ENCODE measurements around the gene FAM236D. TPM values are rescaled to one million over a fixed set of nuclear protein-coding genes. Genes with fewer than 3 reads are reported as not detected.
"Not testable (repeated sequence)": the region's sequence is repeated elsewhere in the genome, so short reads cannot be mapped to it uniquely, and the experiment has no call there.

Gene FAM236D
- polyA plus RNA-seq, 1 of the 3 experiments (the other 2 are of a cell fraction), result not detected

GRCh38 chrX:72782560-72782959 lies 25.4 kb downstream of the FAM236D start, which contains the start of gene FAM236B:
FAM236B (minus strand) TSS chrX:72782660; CDS start chrX:72782560, 100 bp downstream.
- H3K27ac ChIP-seq (ENCODE audit: low read depth in 2 of 2, low read length in 1 of 2); H3K9me2 ChIP-seq; H3K36me3 ChIP-seq (replicated peaks in 1 of 2; ENCODE audit: control insufficient read depth in 1 of 2, insufficient read depth in 2 of 2, low read length in 1 of 2); H3K4me3 ChIP-seq (ENCODE audit: low read depth in 2 of 2, low read length in 1 of 2); H3K27me3 ChIP-seq (ENCODE audit: insufficient read depth); H3K9me3 ChIP-seq; H3K9ac ChIP-seq; POLR2A ChIA-PET; H3K4me1 ChIP-seq (ENCODE audit: control insufficient read depth in 1 of 2, insufficient read depth in 2 of 2, low read depth in 1 of 2, low read length in 1 of 2); H2AFZ ChIP-seq (ENCODE audit: low read depth); CTCF ChIA-PET; H3K79me2 ChIP-seq (ENCODE audit: insufficient read depth); H3F3A ChIP-seq (replicated peaks; ENCODE audit: insufficient read depth); DNase-seq; H3K4me2 ChIP-seq; H4K20me1 ChIP-seq (ENCODE audit: insufficient read depth): not testable (repeated sequence)
- no CpG with 5 or more reads among the region's 15 CpGs for WGBS (ENCODE audit: low lambda C conversion rate)

- no CpG with 5 or more reads among the region's 6 CpGs for WGBS (ENCODE audit: low lambda C conversion rate)
- H4K20me1 ChIP-seq (ENCODE audit: insufficient read depth); H3K9me3 ChIP-seq; H3K9me2 ChIP-seq; H3K27me3 ChIP-seq (ENCODE audit: insufficient read depth); H3K79me2 ChIP-seq (ENCODE audit: insufficient read depth); H3K4me1 ChIP-seq (ENCODE audit: control insufficient read depth in 1 of 2, insufficient read depth in 2 of 2, low read depth in 1 of 2, low read length in 1 of 2); H2AFZ ChIP-seq (ENCODE audit: low read depth); CTCF ChIA-PET; H3K4me2 ChIP-seq; H3K36me3 ChIP-seq (replicated peaks in 1 of 2; ENCODE audit: control insufficient read depth in 1 of 2, insufficient read depth in 2 of 2, low read length in 1 of 2); H3F3A ChIP-seq (replicated peaks; ENCODE audit: insufficient read depth); POLR2A ChIA-PET; DNase-seq; H3K4me3 ChIP-seq (ENCODE audit: low read depth in 2 of 2, low read length in 1 of 2); H3K9ac ChIP-seq; H3K27ac ChIP-seq (ENCODE audit: low read depth in 2 of 2, low read length in 1 of 2): not testable (repeated sequence)
These were observed 29.9 kb downstream of the FAM236D start for GRCh38 chrX:72778146-72778545.

- WGBS (ENCODE audit: low lambda C conversion rate), result no CpG with 5 or more reads among the region's 15 CpGs
- H3K4me1 ChIP-seq (ENCODE audit: control insufficient read depth in 1 of 2, insufficient read depth in 2 of 2, low read depth in 1 of 2, low read length in 1 of 2); H3K9ac ChIP-seq; H3K27ac ChIP-seq (ENCODE audit: low read depth in 2 of 2, low read length in 1 of 2); H3F3A ChIP-seq (replicated peaks; ENCODE audit: insufficient read depth); H3K36me3 ChIP-seq (replicated peaks in 1 of 2; ENCODE audit: control insufficient read depth in 1 of 2, insufficient read depth in 2 of 2, low read length in 1 of 2); CTCF ChIA-PET; H3K4me3 ChIP-seq (ENCODE audit: low read depth in 2 of 2, low read length in 1 of 2); H3K4me2 ChIP-seq; H3K9me2 ChIP-seq; H3K79me2 ChIP-seq (ENCODE audit: insufficient read depth); POLR2A ChIA-PET; H3K27me3 ChIP-seq (ENCODE audit: insufficient read depth); H4K20me1 ChIP-seq (ENCODE audit: insufficient read depth); H2AFZ ChIP-seq (ENCODE audit: low read depth); H3K9me3 ChIP-seq; DNase-seq: not testable (repeated sequence)
These were observed 30.6 kb downstream of the FAM236D start for GRCh38 chrX:72777467-72777790.

GRCh38 chrX:72776653-72777466 lies 31.1 kb downstream of the FAM236D start, which contains the start of gene DMRTC1B:
DMRTC1B (plus strand) TSS chrX:72776890; CDS start chrX:72845136, 68,246 bp downstream.
- H3K4me3 ChIP-seq (ENCODE audit: low read depth in 2 of 2, low read length in 1 of 2); H3K27me3 ChIP-seq (ENCODE audit: insufficient read depth); H3K27ac ChIP-seq (ENCODE audit: low read depth in 2 of 2, low read length in 1 of 2); H3F3A ChIP-seq (replicated peaks; ENCODE audit: insufficient read depth); H3K9me2 ChIP-seq; CTCF ChIA-PET; H3K4me2 ChIP-seq; POLR2A ChIA-PET; H3K4me1 ChIP-seq (ENCODE audit: control insufficient read depth in 1 of 2, insufficient read depth in 2 of 2, low read depth in 1 of 2, low read length in 1 of 2); DNase-seq; H4K20me1 ChIP-seq (ENCODE audit: insufficient read depth); H3K9me3 ChIP-seq; H3K36me3 ChIP-seq (replicated peaks in 1 of 2; ENCODE audit: control insufficient read depth in 1 of 2, insufficient read depth in 2 of 2, low read length in 1 of 2); H3K9ac ChIP-seq; H2AFZ ChIP-seq (ENCODE audit: low read depth); H3K79me2 ChIP-seq (ENCODE audit: insufficient read depth): not testable (repeated sequence)
- no CpG with 5 or more reads among the region's 44 CpGs for WGBS (ENCODE audit: low lambda C conversion rate)

GRCh38 chrX:72760454-72760853 lies 47.6 kb downstream of the FAM236D start:
- H3K9ac ChIP-seq; H3K27ac ChIP-seq (ENCODE audit: low read depth in 2 of 2, low read length in 1 of 2); POLR2A ChIA-PET; H3K79me2 ChIP-seq (ENCODE audit: insufficient read depth); H3K27me3 ChIP-seq (ENCODE audit: insufficient read depth); H3K9me3 ChIP-seq; H3K4me3 ChIP-seq (ENCODE audit: low read depth in 2 of 2, low read length in 1 of 2); H3K4me1 ChIP-seq (ENCODE audit: control insufficient read depth in 1 of 2, insufficient read depth in 2 of 2, low read depth in 1 of 2, low read length in 1 of 2); CTCF ChIA-PET; H3K4me2 ChIP-seq; H2AFZ ChIP-seq (ENCODE audit: low read depth); H3K9me2 ChIP-seq; H3F3A ChIP-seq (replicated peaks; ENCODE audit: insufficient read depth); H3K36me3 ChIP-seq (replicated peaks in 1 of 2; ENCODE audit: control insufficient read depth in 1 of 2, insufficient read depth in 2 of 2, low read length in 1 of 2); H4K20me1 ChIP-seq (ENCODE audit: insufficient read depth); DNase-seq: not testable (repeated sequence)
- no CpG with 5 or more reads among the region's 9 CpGs for WGBS (ENCODE audit: low lambda C conversion rate)

Measured in SK-N-SH (cell line).